ENCODE data around the gene RBM43.

The RBM43 gene

DNA sequence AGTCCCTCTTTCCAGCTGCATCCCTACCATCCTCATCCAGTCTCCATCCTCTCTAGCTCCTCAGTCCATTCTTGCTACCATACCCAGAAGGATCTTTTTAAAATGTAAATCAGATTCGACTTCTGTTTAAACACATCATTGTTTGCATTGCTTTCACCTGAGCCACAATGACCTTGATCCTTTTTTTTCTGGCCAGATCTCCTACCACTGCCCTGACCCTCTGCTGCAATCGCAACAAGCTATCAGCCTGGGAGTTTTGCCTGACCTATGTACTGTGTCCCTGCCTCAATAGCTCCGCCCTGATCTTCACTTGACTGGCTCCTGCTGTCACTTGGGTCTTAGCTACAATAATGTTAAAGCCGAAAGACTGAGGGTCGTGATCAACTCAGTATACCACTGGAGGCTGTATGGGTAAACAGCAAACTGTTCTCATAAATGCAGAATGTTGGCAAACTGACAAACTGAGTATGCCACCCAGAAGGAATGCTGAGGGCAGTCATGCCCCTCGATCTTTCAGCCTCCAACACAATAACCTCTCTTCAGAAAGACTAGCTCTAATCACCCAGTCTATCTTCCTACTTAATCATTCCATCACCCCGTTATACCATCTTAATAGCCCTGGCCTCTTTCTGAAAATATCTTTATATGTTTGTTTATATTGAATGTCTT, 2.6 kb upstream of the RBM43 start:
- H3K4me1 ChIP-seq (ENCODE audit: control insufficient read depth, low read length): peaks cover 15% of the 10 kb centered on the region
- TF ChIP-seq, protein P1, sequence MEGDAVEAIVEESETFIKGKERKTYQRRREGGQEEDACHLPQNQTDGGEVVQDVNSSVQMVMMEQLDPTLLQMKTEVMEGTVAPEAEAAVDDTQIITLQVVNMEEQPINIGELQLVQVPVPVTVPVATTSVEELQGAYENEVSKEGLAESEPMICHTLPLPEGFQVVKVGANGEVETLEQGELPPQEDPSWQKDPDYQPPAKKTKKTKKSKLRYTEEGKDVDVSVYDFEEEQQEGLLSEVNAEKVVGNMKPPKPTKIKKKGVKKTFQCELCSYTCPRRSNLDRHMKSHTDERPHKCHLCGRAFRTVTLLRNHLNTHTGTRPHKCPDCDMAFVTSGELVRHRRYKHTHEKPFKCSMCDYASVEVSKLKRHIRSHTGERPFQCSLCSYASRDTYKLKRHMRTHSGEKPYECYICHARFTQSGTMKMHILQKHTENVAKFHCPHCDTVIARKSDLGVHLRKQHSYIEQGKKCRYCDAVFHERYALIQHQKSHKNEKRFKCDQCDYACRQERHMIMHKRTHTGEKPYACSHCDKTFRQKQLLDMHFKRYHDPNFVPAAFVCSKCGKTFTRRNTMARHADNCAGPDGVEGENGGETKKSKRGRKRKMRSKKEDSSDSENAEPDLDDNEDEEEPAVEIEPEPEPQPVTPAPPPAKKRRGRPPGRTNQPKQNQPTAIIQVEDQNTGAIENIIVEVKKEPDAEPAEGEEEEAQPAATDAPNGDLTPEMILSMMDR (IDR thresholded peaks at IDR 0.05; ENCODE audit: low read depth, low read length, poor library complexity, severe bottlenecking): no peak
- no peak for TF ChIP-seq EZH2phosphoT487 (IDR thresholded peaks at IDR 0.05; ENCODE audit: borderline replicate concordance, low read length)
- H4K20me1 ChIP-seq (ENCODE audit: control insufficient read depth, insufficient read depth, low read depth, low read length): no peaks in the 10 kb centered on the region
- H3K27me3 ChIP-seq (ENCODE audit: control insufficient read depth, low read length): 0 out of 2 replicates have a peak, but pooled peaks cover 8% of the 10 kb centered on the region
- no peak overlapping the region for H3K27ac ChIP-seq (ENCODE audit: low read depth, low read length)
- no peak overlapping the region for H3K4me3 ChIP-seq (ENCODE audit: low read length)
- H3K36me3 ChIP-seq (ENCODE audit: control insufficient read depth, low read length): no peaks in the 10 kb centered on the region
- H3K4me2 ChIP-seq (ENCODE audit: low read length): no peak overlapping the region
- no peaks in the 10 kb centered on the region for H3K9me3 ChIP-seq (ENCODE audit: control insufficient read depth, insufficient read depth, low read length)
- no peaks in the 10 kb centered on the region for H3F3A ChIP-seq (ENCODE audit: control insufficient read depth, insufficient read depth)
- H3K79me2 ChIP-seq (ENCODE audit: control insufficient read depth, low read length): no peaks in the 10 kb centered on the region
- no peaks in the 10 kb centered on the region for H3K9me2 ChIP-seq (replicated peaks; ENCODE audit: control insufficient read depth, low read length)

DNA sequence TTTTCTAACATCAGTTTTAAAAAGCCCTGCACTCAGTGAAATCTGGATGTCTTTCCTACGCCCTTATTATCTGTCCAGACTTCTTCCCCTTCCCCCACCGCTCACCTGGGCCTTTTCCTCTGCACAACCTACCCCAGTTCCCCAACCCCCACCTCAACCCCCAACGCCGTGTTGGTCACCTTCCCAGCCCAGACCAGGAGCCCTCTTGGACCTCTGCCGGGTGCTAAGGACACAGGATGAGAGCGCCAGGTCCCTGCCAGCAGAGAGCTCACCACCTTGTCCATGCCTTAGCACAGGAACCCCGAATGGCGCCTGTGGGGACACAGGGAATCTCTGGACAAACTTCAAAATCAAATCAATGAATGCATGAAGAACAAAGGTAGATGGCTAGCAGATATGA, 966 bp upstream of the RBM43 start:
- peaks cover 15% of the 10 kb centered on the region for H3K4me1 ChIP-seq (ENCODE audit: control insufficient read depth, low read length)
- H3K9me3 ChIP-seq (ENCODE audit: control insufficient read depth, insufficient read depth, low read length): no peaks in the 10 kb centered on the region
- 0 out of 2 replicates have a peak, but pooled peaks cover 8% of the 10 kb centered on the region for H3K27me3 ChIP-seq (ENCODE audit: control insufficient read depth, low read length)
- no peaks in the 10 kb centered on the region for H3K79me2 ChIP-seq (ENCODE audit: control insufficient read depth, low read length)
- TF ChIP-seq EZH2phosphoT487 (IDR thresholded peaks at IDR 0.05; ENCODE audit: borderline replicate concordance, low read length): no peak
- TF ChIP-seq, protein P1 (IDR thresholded peaks at IDR 0.05; ENCODE audit: low read depth, low read length, poor library complexity, severe bottlenecking): no peak
- no peaks in the 10 kb centered on the region for H3F3A ChIP-seq (ENCODE audit: control insufficient read depth, insufficient read depth)
- H3K4me3 ChIP-seq (ENCODE audit: low read length): no peak overlapping the region
- no peaks in the 10 kb centered on the region for H3K36me3 ChIP-seq (ENCODE audit: control insufficient read depth, low read length)
- H3K27ac ChIP-seq (ENCODE audit: low read depth, low read length): no peak overlapping the region
- H3K4me2 ChIP-seq (ENCODE audit: low read length): no peak overlapping the region
- H3K9me2 ChIP-seq (replicated peaks; ENCODE audit: control insufficient read depth, low read length): no peaks in the 10 kb centered on the region
- H4K20me1 ChIP-seq (ENCODE audit: control insufficient read depth, insufficient read depth, low read depth, low read length): no peaks in the 10 kb centered on the region

DNA sequence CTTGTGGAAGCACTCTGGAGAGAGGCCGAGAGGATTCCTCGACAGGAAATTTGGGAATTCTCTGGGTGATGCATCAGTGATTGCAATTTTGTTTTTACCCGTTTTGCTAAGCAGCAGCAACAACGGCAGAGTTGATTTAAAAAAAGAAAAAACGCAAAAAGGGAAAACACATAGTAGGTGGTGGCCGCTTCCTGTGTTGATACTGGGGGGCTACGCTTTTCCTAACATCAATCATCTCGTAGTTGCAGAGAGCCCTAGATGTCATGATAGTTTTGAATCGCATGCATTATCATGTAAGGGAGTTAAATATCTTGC, 271 bp upstream of the RBM43 start:
- peak overlapping the region; percentile 76 for H3K4me3 ChIP-seq (ENCODE audit: low read length)
- no peaks in the 10 kb centered on the region for H3K79me2 ChIP-seq (ENCODE audit: control insufficient read depth, low read length)
- no peaks in the 10 kb centered on the region for H3F3A ChIP-seq (ENCODE audit: control insufficient read depth, insufficient read depth)
- no peak overlapping the region for H3K27ac ChIP-seq (ENCODE audit: low read depth, low read length)
- H3K9me2 ChIP-seq (replicated peaks; ENCODE audit: control insufficient read depth, low read length): no peaks in the 10 kb centered on the region
- no peaks in the 10 kb centered on the region for H3K36me3 ChIP-seq (ENCODE audit: control insufficient read depth, low read length)
- H3K4me2 ChIP-seq (ENCODE audit: low read length): peak overlapping the region; percentile 70
- H3K4me1 ChIP-seq (ENCODE audit: control insufficient read depth, low read length): peaks cover 15% of the 10 kb centered on the region
- no peak for TF ChIP-seq EZH2phosphoT487 (IDR thresholded peaks at IDR 0.05; ENCODE audit: borderline replicate concordance, low read length)
- TF ChIP-seq, protein P1 (IDR thresholded peaks at IDR 0.05; ENCODE audit: low read depth, low read length, poor library complexity, severe bottlenecking): no peak
- no peaks in the 10 kb centered on the region for H3K9me3 ChIP-seq (ENCODE audit: control insufficient read depth, insufficient read depth, low read length)
- no peaks in the 10 kb centered on the region for H4K20me1 ChIP-seq (ENCODE audit: control insufficient read depth, insufficient read depth, low read depth, low read length)
- H3K27me3 ChIP-seq (ENCODE audit: control insufficient read depth, low read length): 0 out of 2 replicates have a peak, but pooled peaks cover 8% of the 10 kb centered on the region
